CD1c-positive myeloid dendritic cell (primary cell): ENCODE measurements around the gene NAA10.

ENCODE experiments used
- DNase-seq: peaks from one replicate; pipeline ENCODE4 v3.0.0-alpha.2; 2016; ENCODE audit errors: extremely low spot score

NAA10 gene

DNA sequence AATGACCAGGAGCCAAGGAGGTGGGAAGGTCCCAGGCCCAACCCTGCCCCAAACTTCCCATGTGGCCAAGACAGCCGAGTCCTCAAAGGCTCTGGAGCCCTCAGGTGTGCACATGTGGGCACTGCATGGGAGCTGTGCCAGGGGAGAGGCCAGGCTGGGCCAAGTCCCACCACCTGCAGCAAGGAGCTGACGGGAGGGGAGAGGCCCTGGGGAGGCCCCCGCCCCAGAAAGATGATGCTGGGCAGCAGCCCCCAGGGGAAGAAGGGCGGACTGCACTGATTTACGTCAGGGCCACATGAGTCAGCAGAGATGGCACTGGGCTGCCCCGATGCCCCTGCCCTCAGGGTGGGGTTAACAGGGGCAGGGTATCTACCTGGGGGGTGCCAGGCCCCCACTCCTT is 50.2 kb downstream of the NAA10 start:
- DNase-seq: no peak

DNA sequence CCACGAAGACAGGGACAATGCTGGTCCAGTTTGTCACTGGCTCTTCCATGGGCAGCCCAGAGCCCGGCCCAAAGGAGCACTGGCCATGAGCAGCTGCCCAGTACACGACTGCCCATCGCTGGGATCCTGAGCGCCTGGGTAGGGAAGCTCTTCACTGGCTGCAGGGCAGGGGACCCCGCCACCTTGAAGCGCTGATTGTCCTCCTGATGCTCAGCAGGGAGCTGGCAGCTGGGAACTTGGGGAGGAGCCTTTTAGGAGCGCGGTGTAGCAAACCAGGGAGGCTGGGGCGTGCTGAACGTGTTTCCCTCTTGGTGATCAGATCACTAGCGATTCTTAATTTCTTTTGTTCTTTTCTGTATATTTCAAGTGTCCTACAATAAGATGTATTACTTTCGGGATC is 50.7 kb downstream of the NAA10 start:
- DNase-seq: no peak

DNA sequence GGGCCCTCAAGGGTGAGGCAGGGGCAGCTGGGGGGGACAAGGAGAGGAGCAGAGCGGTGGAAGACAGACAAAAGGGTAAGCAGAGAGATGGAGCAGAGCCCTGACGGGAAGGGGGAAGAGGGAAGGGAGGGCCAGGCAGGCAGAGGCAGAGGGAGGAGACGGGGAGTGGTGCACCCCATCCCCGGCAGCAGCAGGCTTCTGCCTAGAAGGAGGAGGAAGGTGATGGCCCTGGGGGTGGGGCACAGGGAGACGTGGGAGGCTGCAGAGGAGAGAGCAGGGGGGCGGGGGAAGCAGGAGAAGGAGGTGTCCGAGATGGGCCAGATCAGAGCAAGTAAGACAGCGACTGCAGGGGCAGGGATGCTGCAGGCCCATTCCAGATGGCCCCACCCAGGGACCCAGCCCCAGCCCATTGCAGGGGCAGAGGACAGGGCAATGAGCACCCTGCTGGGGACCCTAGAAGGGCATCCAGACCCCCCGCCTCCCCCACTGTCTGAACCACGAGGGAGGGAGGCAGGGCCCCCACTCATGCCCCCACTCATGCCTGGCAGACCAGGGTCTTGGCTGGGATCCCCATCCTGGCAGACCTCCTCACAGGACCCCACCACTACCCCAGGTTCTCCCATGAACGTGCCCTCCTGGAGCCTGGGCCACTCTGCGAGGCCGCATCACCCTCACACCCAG is 51.5 kb downstream of the NAA10 start:
- no peak for DNase-seq

DNA sequence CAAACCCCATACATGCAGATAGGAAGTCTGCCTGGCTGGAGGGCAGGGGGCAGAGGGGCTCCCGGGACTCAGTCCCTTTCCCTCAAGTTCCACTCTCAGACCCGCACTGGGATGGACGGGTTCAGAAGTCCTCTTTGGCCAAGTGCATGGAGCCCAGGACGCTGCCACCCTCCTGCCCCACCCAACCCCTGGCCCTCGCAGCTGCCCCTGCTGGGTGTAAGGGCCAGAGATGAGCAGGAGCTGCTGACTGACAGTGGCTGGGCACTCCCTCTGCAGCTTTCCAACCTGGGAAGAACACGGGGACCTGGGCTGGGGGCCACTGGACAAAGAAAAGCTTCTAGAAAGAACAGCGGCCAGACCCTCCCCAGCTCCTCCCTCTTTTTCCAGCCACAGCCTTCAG is 52.3 kb downstream of the NAA10 start:
- no peak for DNase-seq

DNA sequence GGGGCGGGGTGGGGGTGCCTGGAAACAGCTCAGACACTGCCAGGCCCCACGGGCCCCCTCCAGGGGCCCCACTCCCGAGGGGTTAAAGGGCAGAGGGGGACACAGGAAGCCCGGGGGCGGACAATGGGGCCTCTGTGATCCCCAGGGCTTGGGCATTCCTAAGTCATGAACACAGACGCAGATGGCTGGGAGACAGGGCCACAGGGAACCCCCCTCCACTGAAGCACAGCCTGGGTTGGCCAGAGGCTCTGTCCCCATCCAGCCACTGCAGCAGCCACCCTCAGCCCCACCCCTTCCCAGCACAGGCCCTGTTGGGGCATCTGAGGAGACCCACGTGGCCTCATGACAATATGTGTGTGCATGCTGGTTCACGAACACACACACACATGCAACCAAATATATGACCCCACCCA is 52.7 kb downstream of the NAA10 start:
- DNase-seq: no peak

DNA sequence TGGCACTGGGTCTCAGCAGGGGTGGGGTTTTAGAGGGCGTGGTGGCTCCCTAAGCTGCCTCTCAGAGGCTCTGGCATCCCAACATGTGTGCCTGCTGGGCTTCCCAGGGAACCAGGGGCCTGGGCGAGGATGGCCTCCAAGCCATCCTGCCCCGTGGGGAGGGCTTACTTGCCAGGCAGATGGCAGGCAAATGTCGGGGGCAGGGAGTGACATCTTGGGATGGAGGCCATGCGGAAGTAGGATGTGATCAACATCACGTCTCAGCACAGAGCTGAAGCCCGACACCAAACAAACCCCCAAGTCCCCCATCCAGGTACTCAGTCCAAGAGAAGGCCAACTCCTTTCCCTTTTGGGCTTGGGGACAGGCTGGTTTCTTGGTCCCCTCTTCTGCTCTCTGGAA is 53.6 kb downstream of the NAA10 start:
- no peak for DNase-seq

DNA sequence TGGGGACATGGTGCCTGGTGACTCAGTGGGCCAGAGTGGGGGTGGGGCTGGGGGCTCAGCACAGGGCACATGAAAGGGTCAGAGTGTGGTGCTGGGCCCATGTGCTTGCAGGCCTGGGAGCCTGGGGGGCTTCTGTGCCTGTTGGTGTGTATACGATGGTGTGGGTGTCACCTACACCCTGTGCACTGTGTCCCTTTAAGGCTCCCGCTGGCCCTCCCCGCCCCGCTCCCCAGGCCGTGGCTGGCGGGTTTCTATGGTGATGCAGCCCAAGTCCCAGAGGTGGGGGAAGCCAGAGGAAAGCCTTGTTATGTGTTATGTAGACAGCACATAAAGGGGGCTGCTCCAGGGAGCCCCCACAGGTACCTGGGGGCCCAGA is 54.4 kb downstream of the NAA10 start:
- DNase-seq: no peak

DNA sequence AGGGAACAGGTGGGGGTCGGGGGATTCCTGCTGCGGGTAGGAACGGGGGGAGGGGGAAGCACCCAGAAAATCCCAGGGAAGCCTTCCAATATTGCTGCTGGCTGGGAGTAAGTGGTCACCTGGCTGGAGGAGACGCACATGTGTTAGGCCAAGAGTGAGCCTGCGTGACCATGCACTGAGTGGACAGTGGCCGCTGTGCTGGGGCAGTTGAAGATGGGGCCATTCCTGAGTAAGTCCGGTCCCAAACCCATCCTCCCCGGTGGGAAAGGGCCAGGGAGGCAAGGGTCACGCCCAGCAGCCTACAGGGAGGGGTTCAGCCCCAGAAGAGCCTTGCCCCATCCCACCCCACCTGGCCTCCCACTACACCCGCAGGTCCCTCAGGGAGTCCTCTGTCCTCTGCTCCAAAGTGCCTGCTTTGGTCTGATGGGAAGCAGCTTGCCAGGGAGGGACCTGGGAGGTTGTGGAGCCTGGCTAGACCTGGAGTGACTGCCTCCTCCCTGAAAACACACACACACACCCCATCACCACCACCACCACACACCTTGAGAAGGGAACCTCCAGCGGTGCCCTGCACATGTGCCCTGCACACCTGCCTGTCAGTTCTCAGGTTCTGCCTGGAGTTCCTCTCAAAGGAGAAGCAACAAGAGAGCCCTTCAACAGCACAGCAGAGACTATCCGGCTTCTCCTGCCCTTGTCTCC is 54.9 kb downstream of the NAA10 start:
- no peak for DNase-seq
